ENCODE measurements around the gene CSMD2.

DNA sequence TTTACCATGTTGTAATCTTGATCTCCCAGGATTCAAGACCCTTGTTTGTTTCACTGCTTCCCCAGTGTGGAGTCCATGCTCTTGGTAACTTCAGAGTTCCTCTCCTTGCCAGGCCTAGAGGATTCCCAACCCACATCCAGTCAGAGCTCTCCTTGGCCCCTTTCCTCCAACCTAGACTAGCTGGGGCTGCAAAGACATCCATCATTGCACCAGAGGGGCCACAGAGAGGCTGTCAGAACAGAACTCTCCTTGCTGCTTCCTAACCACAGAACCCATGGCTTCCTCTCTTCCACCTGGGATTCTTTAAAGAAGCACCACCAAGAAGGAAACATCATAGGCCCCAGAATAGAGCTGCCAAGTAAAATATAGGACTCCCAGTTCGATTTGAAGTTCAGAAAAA, 220.2 kb downstream of the CSMD2 start:
- TF ChIP-seq POLR2A (IDR thresholded peaks at IDR 0.05; ENCODE audit: low read depth, low read length) (no peak), POLR2AphosphoS5 (IDR thresholded peaks at IDR 0.05; ENCODE audit: low read depth, low read length) (no peak)

All from GM12892 (cell line).